Measurements from ENCODE around the gene LENG9. TPM values are rescaled to one million over a fixed set of nuclear protein-coding genes. Genes with fewer than 3 reads are reported as not detected.

The LENG9 gene
- total RNA-seq, 1 donor from 2014 or later = 3.9 TPM

Other genes with a start within 250 kb of the LENG9 start
- not detected in 2 replicates for gene LILRB3, start 240.8 kb downstream of the LENG9 start, total RNA-seq (ENCODE audit: low replicate concordance)
- gene LILRA6, start 221.0 kb downstream of the LENG9 start, total RNA-seq (ENCODE audit: low replicate concordance) = not detected in 2 replicates
- gene LILRB5, start 206.5 kb downstream of the LENG9 start, total RNA-seq (ENCODE audit: low replicate concordance) = not detected in 2 replicates
- not detected in 2 replicates for gene LILRB2, start 182.7 kb downstream of the LENG9 start, total RNA-seq (ENCODE audit: low replicate concordance)
- not detected in 2 replicates for gene LILRA5, start 150.6 kb downstream of the LENG9 start, total RNA-seq (ENCODE audit: low replicate concordance)
- gene LILRA4, start 124.6 kb downstream of the LENG9 start, total RNA-seq (ENCODE audit: low replicate concordance) = not detected in 2 replicates
- not detected in 2 replicates for gene LAIR1, start 98.8 kb downstream of the LENG9 start, total RNA-seq (ENCODE audit: low replicate concordance)
- gene TTYH1, start 48.3 kb downstream of the LENG9 start, total RNA-seq (ENCODE audit: low replicate concordance) = 8.7 and 50.7 TPM in 2 replicates
- gene LENG8, start 14.6 kb downstream of the LENG9 start, total RNA-seq (ENCODE audit: low replicate concordance) = 135 and 196 TPM in 2 replicates
- 16.1 and 24.3 TPM in 2 replicates for gene CDC42EP5, start 9.5 kb upstream of the LENG9 start, total RNA-seq (ENCODE audit: low replicate concordance)
- not detected in 2 replicates for gene LAIR2, start 39.1 kb upstream of the LENG9 start, total RNA-seq (ENCODE audit: low replicate concordance)
- gene LILRA2, start 110.0 kb upstream of the LENG9 start, total RNA-seq (ENCODE audit: low replicate concordance) = not detected in 2 replicates
- gene LILRA1, start 129.9 kb upstream of the LENG9 start, total RNA-seq (ENCODE audit: low replicate concordance) = not detected in 2 replicates
- gene LILRB1, start 166.7 kb upstream of the LENG9 start, total RNA-seq (ENCODE audit: low replicate concordance) = not detected in 2 replicates
- not detected in 2 replicates for gene LILRB4, start 199.2 kb upstream of the LENG9 start, total RNA-seq (ENCODE audit: low replicate concordance)